GM23338 (cell line): ENCODE measurements around the gene MST1. TPM values are rescaled to one million over a fixed set of nuclear protein-coding genes. Genes with fewer than 3 reads are reported as not detected.

ENCODE experiments used
- ATAC-seq: fragments of 200-7000 bp; cut with Tn5 transposase; 3 replicates; pipeline ENCODE4 v1.9.1; 2020
- DNase-seq: peaks from one replicate; pipeline ENCODE4 v3.0.0-alpha.2; 2015; ENCODE audit warnings: low spot score
- H2AFZ ChIP-seq: fragments of 200-600 bp; sonication (generic); 2 replicates; pipeline ENCODE4 v1.8.0; 2016; ENCODE audit warnings: antibody characterized with exemption, mild to moderate bottlenecking, moderate library complexity
- H3F3A ChIP-seq: fragments of 200-600 bp; sonication (generic); replicated peaks from 2 replicates; pipeline ENCODE4 v1.8.0; 2017; ENCODE audit warnings: antibody characterized with exemption, mixed run types, low read depth
- H3K27ac ChIP-seq: fragments of 200-600 bp; sonication (generic); 2 replicates; pipeline ENCODE4 v1.6.1; 2016; ENCODE audit warnings: low read depth
- H3K27me3 ChIP-seq: fragments of 200-600 bp; sonication (generic); 2 replicates; pipeline ENCODE4 v1.8.0; 2016; ENCODE audit warnings: mild to moderate bottlenecking, mixed run types, moderate library complexity; ENCODE audit not compliant: insufficient read depth
- H3K36me3 ChIP-seq: fragments of 200-600 bp; sonication (generic); 2 replicates; pipeline ENCODE4 v1.8.0; 2016; ENCODE audit warnings: mild to moderate bottlenecking; ENCODE audit not compliant: insufficient read depth
- H3K4me1 ChIP-seq: fragments of 200-600 bp; sonication (generic); 2 replicates; pipeline ENCODE4 v1.8.0; 2016; ENCODE audit warnings: mild to moderate bottlenecking, moderate library complexity; ENCODE audit not compliant: insufficient read depth
- H3K4me2 ChIP-seq: fragments of 200-600 bp; sonication (generic); 2 replicates; pipeline ENCODE4 v1.7.1; 2017; ENCODE audit warnings: mixed run types
- H3K4me3 ChIP-seq: fragments of 200-600 bp; sonication (generic); 2 replicates; pipeline ENCODE4 v1.6.1; 2016; ENCODE audit warnings: mixed run types
- H3K79me2 ChIP-seq: fragments of 200-600 bp; sonication (generic); replicated peaks from 2 replicates; pipeline ENCODE4 v1.8.0; 2017; ENCODE audit warnings: mild to moderate bottlenecking; ENCODE audit not compliant: insufficient read depth
- H3K9me2 ChIP-seq: fragments of 200-600 bp; sonication (generic); 2 replicates; pipeline ENCODE4 v1.8.0; 2017; ENCODE audit not compliant: insufficient read depth
- H4K20me1 ChIP-seq: fragments of 200-600 bp; sonication (generic); replicated peaks from 2 replicates; pipeline ENCODE4 v1.8.0; 2017; ENCODE audit warnings: mild to moderate bottlenecking; ENCODE audit not compliant: insufficient read depth
- H3K27ac Mint-ChIP-seq: 2 replicates; pipeline ENCODE4 v1.8.0; 2020; ENCODE audit warnings: inconsistent platforms, mild to moderate bottlenecking, moderate library complexity, mixed read lengths
- H3K27me3 Mint-ChIP-seq: 3 replicates; pipeline ENCODE4 v1.8.0; 2022; ENCODE audit warnings: low read depth, mild to moderate bottlenecking, moderate library complexity, mixed read lengths, inconsistent platforms; ENCODE audit not compliant: insufficient read depth, poor library complexity
- H3K36me3 Mint-ChIP-seq: 3 replicates; pipeline ENCODE4 v1.8.0; 2021; ENCODE audit warnings: low read depth, mild to moderate bottlenecking, inconsistent platforms, moderate library complexity, mixed read lengths
- H3K4me1 Mint-ChIP-seq: 3 replicates; pipeline ENCODE4 v1.8.0; 2020; ENCODE audit warnings: mild to moderate bottlenecking, inconsistent platforms, mixed read lengths
- H3K4me3 Mint-ChIP-seq: 3 replicates; pipeline ENCODE4 v1.8.0; 2021; ENCODE audit warnings: moderate library complexity, mild to moderate bottlenecking, inconsistent platforms, mixed read lengths
- H3K9me3 Mint-ChIP-seq: 3 replicates; pipeline ENCODE4 v1.8.0; 2020; ENCODE audit warnings: moderate library complexity, mild to moderate bottlenecking, inconsistent platforms, mixed read lengths
- CREB1 ChIP-seq: fragments of 250-450 bp; sonication (Bioruptor Pico); IDR thresholded peaks from 2 replicates; pipeline ENCODE4 v1.5.0; 2020; ENCODE audit warnings: low read depth, mild to moderate bottlenecking, moderate library complexity
- EZH2 ChIP-seq: fragments of 200-600 bp; sonication (generic); IDR thresholded peaks from one replicate; pipeline ENCODE4 v1.8.0; 2017; ENCODE audit warnings: antibody characterized with exemption, mild to moderate bottlenecking, low read depth; ENCODE audit not compliant: unreplicated experiment
- EZH2phosphoT487 ChIP-seq: fragments of 200-600 bp; sonication (generic); IDR thresholded peaks from one replicate; pipeline ENCODE4 v1.8.1; 2018; ENCODE audit warnings: antibody characterized with exemption; ENCODE audit not compliant: unreplicated experiment
- NANOG ChIP-seq: IDR thresholded peaks from 2 replicates; pipeline ENCODE4 v1.6.1; 2016; ENCODE audit warnings: antibody characterized with exemption, borderline replicate concordance
- POLR2AphosphoS5 ChIP-seq: IDR thresholded peaks from 2 replicates; pipeline ENCODE4 v1.6.1; 2016; ENCODE audit warnings: antibody characterized with exemption, low read depth
- STAT1 ChIP-seq: IDR thresholded peaks from one replicate; pipeline ENCODE4 v1.6.1; 2016; ENCODE audit warnings: antibody characterized with exemption; ENCODE audit not compliant: unreplicated experiment
- ZNF114 ChIP-seq: fragments of 250-450 bp; sonication (Bioruptor Pico); IDR thresholded peaks from 2 replicates; pipeline ENCODE4 v1.5.0; 2020; ENCODE audit warnings: mild to moderate bottlenecking, moderate library complexity
- ZNF331 ChIP-seq: fragments of 250-450 bp; sonication (Bioruptor Pico); IDR thresholded peaks from 2 replicates; pipeline ENCODE4 v1.5.0; 2020; ENCODE audit warnings: low read depth, mild to moderate bottlenecking, moderate library complexity
- polyA plus RNA-seq: library from polyadenylated mRNA; unstranded; fragments of >200 nt; fragmentation: Nextera tagmentation; extraction: Ambion mirVana; gene quantifications from 2 replicates; pipeline ENCODE4 v1.2.1, GENCODE V29; 2016
- total RNA-seq: library from RNA; depleted of rRNA; stranded (reverse); fragments of >200 nt; shearing (Covaris generic); gene quantifications from 2 replicates; pipeline ENCODE4 v1.2.3, GENCODE V29; 2014
- TF ChIP-seq, protein P1 (sequence below): IDR thresholded peaks from 2 replicates; pipeline ENCODE4 v1.6.1; 2016; ENCODE audit warnings: antibody characterized with exemption
- TF ChIP-seq, protein P2 (sequence below): IDR thresholded peaks from one replicate; pipeline ENCODE4 v1.6.1; 2018; ENCODE audit warnings: antibody characterized with exemption; ENCODE audit not compliant: unreplicated experiment

Gene MST1
- total and polyA plus RNA-seq, 2 experiments from 2014 or later = 5.9 to 11.1 TPM

GRCh38 chr3:49716169-49716568 is 26.9 kb upstream of the MST1 start (continued):
- TF ChIP-seq, protein P1, sequence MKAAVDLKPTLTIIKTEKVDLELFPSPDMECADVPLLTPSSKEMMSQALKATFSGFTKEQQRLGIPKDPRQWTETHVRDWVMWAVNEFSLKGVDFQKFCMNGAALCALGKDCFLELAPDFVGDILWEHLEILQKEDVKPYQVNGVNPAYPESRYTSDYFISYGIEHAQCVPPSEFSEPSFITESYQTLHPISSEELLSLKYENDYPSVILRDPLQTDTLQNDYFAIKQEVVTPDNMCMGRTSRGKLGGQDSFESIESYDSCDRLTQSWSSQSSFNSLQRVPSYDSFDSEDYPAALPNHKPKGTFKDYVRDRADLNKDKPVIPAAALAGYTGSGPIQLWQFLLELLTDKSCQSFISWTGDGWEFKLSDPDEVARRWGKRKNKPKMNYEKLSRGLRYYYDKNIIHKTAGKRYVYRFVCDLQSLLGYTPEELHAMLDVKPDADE = no peak
- TF ChIP-seq, protein P2, sequence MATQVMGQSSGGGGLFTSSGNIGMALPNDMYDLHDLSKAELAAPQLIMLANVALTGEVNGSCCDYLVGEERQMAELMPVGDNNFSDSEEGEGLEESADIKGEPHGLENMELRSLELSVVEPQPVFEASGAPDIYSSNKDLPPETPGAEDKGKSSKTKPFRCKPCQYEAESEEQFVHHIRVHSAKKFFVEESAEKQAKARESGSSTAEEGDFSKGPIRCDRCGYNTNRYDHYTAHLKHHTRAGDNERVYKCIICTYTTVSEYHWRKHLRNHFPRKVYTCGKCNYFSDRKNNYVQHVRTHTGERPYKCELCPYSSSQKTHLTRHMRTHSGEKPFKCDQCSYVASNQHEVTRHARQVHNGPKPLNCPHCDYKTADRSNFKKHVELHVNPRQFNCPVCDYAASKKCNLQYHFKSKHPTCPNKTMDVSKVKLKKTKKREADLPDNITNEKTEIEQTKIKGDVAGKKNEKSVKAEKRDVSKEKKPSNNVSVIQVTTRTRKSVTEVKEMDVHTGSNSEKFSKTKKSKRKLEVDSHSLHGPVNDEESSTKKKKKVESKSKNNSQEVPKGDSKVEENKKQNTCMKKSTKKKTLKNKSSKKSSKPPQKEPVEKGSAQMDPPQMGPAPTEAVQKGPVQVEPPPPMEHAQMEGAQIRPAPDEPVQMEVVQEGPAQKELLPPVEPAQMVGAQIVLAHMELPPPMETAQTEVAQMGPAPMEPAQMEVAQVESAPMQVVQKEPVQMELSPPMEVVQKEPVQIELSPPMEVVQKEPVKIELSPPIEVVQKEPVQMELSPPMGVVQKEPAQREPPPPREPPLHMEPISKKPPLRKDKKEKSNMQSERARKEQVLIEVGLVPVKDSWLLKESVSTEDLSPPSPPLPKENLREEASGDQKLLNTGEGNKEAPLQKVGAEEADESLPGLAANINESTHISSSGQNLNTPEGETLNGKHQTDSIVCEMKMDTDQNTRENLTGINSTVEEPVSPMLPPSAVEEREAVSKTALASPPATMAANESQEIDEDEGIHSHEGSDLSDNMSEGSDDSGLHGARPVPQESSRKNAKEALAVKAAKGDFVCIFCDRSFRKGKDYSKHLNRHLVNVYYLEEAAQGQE = no peak
- TF ChIP-seq ZNF114 (CRISPR knock-in tag) = no peak
- no peak for TF ChIP-seq POLR2AphosphoS5

DNA sequence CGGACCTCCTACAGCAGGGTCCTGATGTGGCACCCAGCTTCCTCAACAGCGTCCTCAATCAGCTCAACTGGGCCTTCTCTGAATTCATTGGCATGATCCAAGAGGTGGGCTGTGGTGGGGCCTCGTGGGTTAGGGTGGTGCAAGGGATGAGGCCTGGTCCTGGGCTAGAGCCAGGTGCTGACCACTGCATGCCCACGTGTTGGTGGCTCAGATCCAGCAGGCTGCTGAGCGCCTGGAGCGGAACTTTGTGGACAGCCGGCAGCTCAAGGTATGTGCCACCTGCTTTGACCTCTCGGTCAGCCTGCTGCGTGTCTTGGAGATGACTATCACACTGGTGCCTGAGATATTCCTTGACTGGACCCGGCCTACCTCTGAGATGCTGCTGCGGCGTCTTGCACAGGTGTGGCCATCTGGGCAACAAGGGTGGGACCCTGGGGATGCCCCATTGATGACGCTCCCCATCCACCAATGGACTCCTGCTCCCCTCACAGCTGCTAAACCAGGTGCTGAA is 26.4 kb upstream of the MST1 start:
- H4K20me1 ChIP-seq = peaks cover 3% of the 10 kb centered on the region; the same call in 1 of the 2 replicates
- no peak for DNase-seq
- H3K27me3 ChIP-seq = no peaks in the 10 kb centered on the region
- Mint-ChIP-seq H3K36me3 (peaks cover 6% of the 10 kb centered on the region), H3K4me1 (peaks cover 15% of the 10 kb centered on the region), H3K27ac (no peak overlapping the region), H3K9me3 (peaks cover 6% of the 10 kb centered on the region; the same call in 1 of the 3 replicates), H3K27me3 (peaks cover 30% of the 10 kb centered on the region), H3K4me3 (no peak overlapping the region)
- no peak overlapping the region for H3K4me2 ChIP-seq
- no peaks in the 10 kb centered on the region for H3K79me2 ChIP-seq
- peaks cover 4% of the 10 kb centered on the region; the same call in 1 of the 2 replicates for H3F3A ChIP-seq
- no peak for ATAC-seq
- H3K4me1 ChIP-seq = no peaks in the 10 kb centered on the region; the same call in 1 of the 2 replicates
- no peaks in the 10 kb centered on the region for H3K9me2 ChIP-seq
- no peak overlapping the region for H3K4me3 ChIP-seq
- no peak overlapping the region for H3K27ac ChIP-seq
- no peaks in the 10 kb centered on the region for H3K36me3 ChIP-seq
- TF ChIP-seq EZH2 (no peak), CREB1 (CRISPR knock-in tag) (no peak)
- H2AFZ ChIP-seq = no peak overlapping the region

DNA sequence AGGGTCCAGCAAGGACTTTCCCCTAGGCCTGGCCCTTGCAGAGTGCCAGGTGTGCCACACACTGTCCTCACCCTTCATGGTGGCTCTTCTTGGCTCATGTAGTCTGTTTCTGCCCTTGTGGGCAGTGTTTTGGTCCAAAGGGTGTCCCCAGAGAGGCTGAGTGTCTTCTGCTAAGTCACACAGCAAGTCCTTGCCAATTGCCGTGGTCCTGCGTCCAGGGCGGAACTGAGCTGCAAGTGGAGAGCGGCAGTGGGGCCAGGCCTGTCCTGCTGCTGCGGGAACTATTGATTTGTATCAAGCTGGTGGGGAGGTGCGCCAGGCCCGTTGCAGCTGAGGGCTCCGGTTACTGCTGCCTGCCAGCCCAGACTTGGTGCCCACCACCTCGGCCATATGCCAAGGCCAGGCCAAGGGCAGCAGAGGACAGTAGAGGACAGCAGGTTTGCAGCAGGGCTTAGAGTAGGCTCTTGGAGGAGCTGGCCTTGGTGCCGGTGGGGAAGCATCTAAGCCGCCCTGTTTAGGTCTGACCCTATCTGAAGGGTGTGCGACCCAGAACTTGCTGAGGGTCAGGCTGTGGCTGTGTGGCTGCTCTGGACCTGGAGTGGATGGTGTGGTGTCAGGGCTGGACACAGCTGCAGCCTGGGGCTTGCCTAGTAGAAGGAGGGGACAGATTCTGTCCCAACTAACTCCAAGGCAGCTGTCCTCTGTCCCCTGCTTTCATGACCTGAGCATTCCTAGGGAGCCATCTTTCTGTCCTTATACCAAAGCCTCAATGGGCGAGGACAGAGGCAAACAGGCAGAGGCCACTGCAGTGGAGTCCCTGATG is 25.7 kb upstream of the MST1 start:
- no peaks in the 10 kb centered on the region for H3K79me2 ChIP-seq
- H3K4me1 Mint-ChIP-seq = peaks cover 15% of the 10 kb centered on the region
- H3F3A ChIP-seq = 0 out of 2 replicates have a peak, but pooled peaks cover 4% of the 10 kb centered on the region
- H3K9me3 Mint-ChIP-seq = peaks cover 6% of the 10 kb centered on the region; the same call in 1 of the 3 replicates
- H4K20me1 ChIP-seq = peaks cover 2% of the 10 kb centered on the region; the same call in 1 of the 2 replicates
- no peak overlapping the region for H2AFZ ChIP-seq
- H3K4me1 ChIP-seq = no peaks in the 10 kb centered on the region; the same call in 1 of the 2 replicates
- H3K27me3 Mint-ChIP-seq = peaks cover 28% of the 10 kb centered on the region
- ATAC-seq (no peak), DNase-seq (no peak)
- no peaks in the 10 kb centered on the region for H3K36me3 ChIP-seq
- H3K9me2 ChIP-seq = no peaks in the 10 kb centered on the region
- H3K4me3 Mint-ChIP-seq = no peak overlapping the region
- H3K27ac Mint-ChIP-seq = no peak overlapping the region
- no peaks in the 10 kb centered on the region for H3K27me3 ChIP-seq
- H3K36me3 Mint-ChIP-seq = peaks cover 4% of the 10 kb centered on the region; the same call in 1 of the 3 replicates
- H3K27ac ChIP-seq = no peak overlapping the region
- no peak overlapping the region for H3K4me3 ChIP-seq
- H3K4me2 ChIP-seq = no peak overlapping the region
- TF ChIP-seq, protein P2 = no peak
- TF ChIP-seq NANOG (no peak), EZH2phosphoT487 (no peak), EZH2 (no peak), STAT1 (no peak), ZNF114 (CRISPR knock-in tag) (no peak), POLR2AphosphoS5 (no peak), ZNF331 (no peak)
